ENCODE data around the gene SFXN3. TPM values are rescaled to one million over a fixed set of nuclear protein-coding genes. Genes with fewer than 3 reads are reported as not detected.

The SFXN3 gene
- total RNA-seq, 6 donors from 2014 or later: 59.6 to 360 (median 100) TPM

- peaks cover 8 to 51% (median 27%) of the 10 kb centered on the region in 4 donors for H3K36me3 ChIP-seq
- DNase-seq: no peak
Observed at GRCh38 chr10:101002456-101002855, 28.6 kb upstream of the SFXN3 start.

DNA sequence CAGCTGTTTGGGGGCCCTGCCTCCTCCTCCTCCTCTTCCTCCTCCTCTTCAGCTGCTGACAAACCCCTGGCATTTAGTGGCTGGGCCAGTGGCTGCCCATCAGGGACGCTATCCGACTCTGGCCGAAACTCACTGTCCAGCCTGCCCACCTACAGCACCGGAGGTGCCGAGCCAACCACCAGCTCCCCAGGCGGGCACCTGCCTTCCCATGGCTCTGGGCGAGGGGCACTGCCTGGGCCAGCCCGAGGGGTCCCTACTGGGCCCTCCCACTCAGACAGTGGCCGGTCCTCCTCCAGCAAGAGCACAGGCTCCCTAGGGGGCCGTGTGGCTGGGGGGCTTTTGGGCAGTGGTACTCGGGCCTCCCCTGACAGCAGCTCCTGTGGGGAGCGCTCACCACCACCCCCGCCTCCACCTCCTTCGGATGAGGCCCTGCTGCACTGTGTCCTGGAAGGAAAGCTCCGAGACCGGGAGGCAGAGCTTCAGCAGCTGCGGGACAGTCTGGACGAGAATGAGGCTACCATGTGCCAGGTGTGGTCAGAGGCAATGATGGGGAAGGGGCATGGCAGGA lies 27.3 kb upstream of the SFXN3 start:
- DNase-seq (peak in 1 of 2 donors; percentile 74), ATAC-seq (ENCODE audit: low FRiP score in 2 of 2) (no peak)
- no peaks in the 10 kb centered on the region for H3K27me3 ChIP-seq
- H3K36me3 ChIP-seq: peaks cover 8 to 52% (median 27%) of the 10 kb centered on the region in 4 donors
- TF ChIP-seq POLR2AphosphoS5 (IDR thresholded peaks at IDR 0.05) (no peak), EP300 (IDR thresholded peaks at IDR 0.05) (no peak), POLR2A (IDR thresholded peaks at IDR 0.05) (no peak)
- TF ChIP-seq, protein P1, sequence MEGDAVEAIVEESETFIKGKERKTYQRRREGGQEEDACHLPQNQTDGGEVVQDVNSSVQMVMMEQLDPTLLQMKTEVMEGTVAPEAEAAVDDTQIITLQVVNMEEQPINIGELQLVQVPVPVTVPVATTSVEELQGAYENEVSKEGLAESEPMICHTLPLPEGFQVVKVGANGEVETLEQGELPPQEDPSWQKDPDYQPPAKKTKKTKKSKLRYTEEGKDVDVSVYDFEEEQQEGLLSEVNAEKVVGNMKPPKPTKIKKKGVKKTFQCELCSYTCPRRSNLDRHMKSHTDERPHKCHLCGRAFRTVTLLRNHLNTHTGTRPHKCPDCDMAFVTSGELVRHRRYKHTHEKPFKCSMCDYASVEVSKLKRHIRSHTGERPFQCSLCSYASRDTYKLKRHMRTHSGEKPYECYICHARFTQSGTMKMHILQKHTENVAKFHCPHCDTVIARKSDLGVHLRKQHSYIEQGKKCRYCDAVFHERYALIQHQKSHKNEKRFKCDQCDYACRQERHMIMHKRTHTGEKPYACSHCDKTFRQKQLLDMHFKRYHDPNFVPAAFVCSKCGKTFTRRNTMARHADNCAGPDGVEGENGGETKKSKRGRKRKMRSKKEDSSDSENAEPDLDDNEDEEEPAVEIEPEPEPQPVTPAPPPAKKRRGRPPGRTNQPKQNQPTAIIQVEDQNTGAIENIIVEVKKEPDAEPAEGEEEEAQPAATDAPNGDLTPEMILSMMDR (IDR thresholded peaks at IDR 0.05): no peak
- H3K4me1 ChIP-seq: peaks cover 39 to 68% (median 43%) of the 10 kb centered on the region in 4 donors
- WGBS, 2 donors: 94 to 95% methylated on average over 8 to 16 of the region's 18 CpGs
- H3K9me3 ChIP-seq: no peaks in the 10 kb centered on the region
- no peak overlapping the region for H3K4me3 ChIP-seq
- peak overlapping the region in 3 of 4 donors; percentile 32 to 100 (median 64) for H3K27ac ChIP-seq

More at GRCh38 chr10:101002456-101002855, 28.6 kb upstream of the SFXN3 start:
- TF ChIP-seq, protein P1 (IDR thresholded peaks at IDR 0.05): no peak
- TF ChIP-seq POLR2A (IDR thresholded peaks at IDR 0.05): no peak
- no peak for TF ChIP-seq POLR2AphosphoS5 (IDR thresholded peaks at IDR 0.05)
- TF ChIP-seq EP300 (IDR thresholded peaks at IDR 0.05): no peak
- H3K27ac ChIP-seq: peak overlapping the region; percentile 95 to 100 (median 98)
- H3K27me3 ChIP-seq: no peaks in the 10 kb centered on the region
- 80 to 92% methylated on average over 1 to 11 of the region's 11 CpGs for WGBS, 2 donors
- H3K4me1 ChIP-seq: peaks cover 45 to 76% (median 49%) of the 10 kb centered on the region in 4 donors
- ATAC-seq (ENCODE audit: low FRiP score in 2 of 2): no peak
- H3K4me3 ChIP-seq: no peak overlapping the region
- no peaks in the 10 kb centered on the region for H3K9me3 ChIP-seq

DNA sequence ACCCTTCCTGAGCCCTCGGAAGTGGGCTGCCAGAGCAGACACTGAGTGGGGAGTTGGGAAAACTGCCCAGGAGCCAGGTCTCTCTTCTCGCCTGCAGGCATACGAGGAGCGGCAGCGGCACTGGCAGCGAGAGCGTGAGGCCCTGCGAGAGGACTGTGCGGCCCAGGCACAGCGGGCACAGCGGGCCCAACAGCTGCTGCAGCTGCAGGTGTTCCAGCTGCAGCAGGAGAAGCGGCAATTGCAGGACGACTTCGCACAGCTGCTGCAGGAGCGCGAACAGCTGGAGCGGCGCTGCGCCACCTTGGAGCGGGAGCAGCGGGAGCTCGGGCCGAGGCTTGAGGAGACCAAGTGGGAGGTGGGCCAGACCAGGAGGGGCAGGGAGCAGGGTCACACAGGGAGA lies 25.7 kb upstream of the SFXN3 start:
- peak overlapping the region in 2 of 4 donors; percentile 64 to 100 for H3K27ac ChIP-seq
- ATAC-seq (ENCODE audit: low FRiP score in 2 of 2) (no peak), DNase-seq (peak in 1 of 2 donors; percentile 81)
- TF ChIP-seq, protein P1 (IDR thresholded peaks at IDR 0.05): no peak
- TF ChIP-seq POLR2A (IDR thresholded peaks at IDR 0.05): no peak
- TF ChIP-seq EP300 (IDR thresholded peaks at IDR 0.05): no peak
- peak in 1 of 2 donors; percentile 18 for TF ChIP-seq POLR2AphosphoS5 (IDR thresholded peaks at IDR 0.05)
- no peaks in the 10 kb centered on the region for H3K9me3 ChIP-seq
- H3K27me3 ChIP-seq: no peaks in the 10 kb centered on the region
- WGBS, 2 donors: 74 to 75% methylated on average over 21 to 23 of the region's 23 CpGs
- H3K4me1 ChIP-seq: peaks cover 35 to 58% (median 39%) of the 10 kb centered on the region in 4 donors
- no peak overlapping the region for H3K4me3 ChIP-seq
- H3K36me3 ChIP-seq: peaks cover 8 to 52% (median 27%) of the 10 kb centered on the region in 4 donors

- H3K9me3 ChIP-seq: no peaks in the 10 kb centered on the region
- ATAC-seq (ENCODE audit: low FRiP score in 2 of 2) (no peak), DNase-seq (no peak)
- H3K36me3 ChIP-seq: peaks cover 8 to 52% (median 27%) of the 10 kb centered on the region in 4 donors
- TF ChIP-seq EP300 (IDR thresholded peaks at IDR 0.05) (no peak), POLR2AphosphoS5 (IDR thresholded peaks at IDR 0.05) (no peak), POLR2A (IDR thresholded peaks at IDR 0.05) (no peak)
- TF ChIP-seq, protein P1 (IDR thresholded peaks at IDR 0.05): no peak
- WGBS, 2 donors: 98% methylated on average over 4 of the region's 4 CpGs
- H3K4me1 ChIP-seq: peaks cover 29 to 51% (median 33%) of the 10 kb centered on the region in 4 donors
- no peaks in the 10 kb centered on the region for H3K27me3 ChIP-seq
- peak overlapping the region in 3 of 4 donors; percentile 2 to 64 (median 15) for H3K27ac ChIP-seq
- no peak overlapping the region for H3K4me3 ChIP-seq
Observed at GRCh38 chr10:101005869-101006567, 25.0 kb upstream of the SFXN3 start.

Measured in upper lobe of left lung (tissue), 6 donors.